Measurements from ENCODE around the gene OSER1.

OSER1 gene

DNA sequence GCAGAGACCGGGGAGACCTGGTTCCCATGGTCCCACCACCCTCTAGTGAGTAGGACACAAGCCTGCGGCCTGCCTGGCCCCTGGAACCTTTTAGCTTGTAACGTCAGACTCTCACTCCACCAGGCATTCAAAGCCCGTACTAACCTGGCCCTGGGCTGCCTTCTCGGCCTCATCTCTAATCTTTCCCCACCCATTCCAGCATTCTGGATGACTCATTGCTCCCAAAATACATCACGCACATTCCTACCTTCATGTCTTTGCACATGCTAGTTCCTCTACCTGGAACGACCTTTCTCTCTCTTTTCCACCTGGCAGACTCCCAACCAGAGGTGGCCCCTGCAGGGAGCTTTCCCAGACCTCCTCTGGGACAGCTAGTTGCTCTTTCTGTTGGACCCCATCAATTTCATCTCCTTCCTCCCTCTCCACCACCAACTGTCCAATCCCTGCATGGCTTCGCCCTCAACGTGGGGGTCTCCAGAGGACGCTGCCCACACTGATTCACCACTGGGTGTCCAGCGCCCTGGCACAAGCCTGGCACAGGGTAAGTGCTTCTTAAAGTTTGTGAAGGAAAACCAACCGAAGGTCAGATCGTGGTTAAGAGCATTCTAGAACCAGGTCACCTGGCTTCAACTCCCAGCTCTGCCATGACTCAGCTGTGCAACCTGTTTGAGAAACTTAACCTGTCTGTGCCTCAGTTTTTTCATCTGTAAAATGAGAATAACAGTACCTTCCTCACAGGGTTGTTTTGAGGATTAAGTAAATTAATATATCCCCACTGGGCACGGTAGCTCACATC, 58.8 kb downstream of the OSER1 start:
- Mint-ChIP-seq H3K4me3 (no peak overlapping the region), H3K36me3 (ENCODE audit: insufficient read depth) (peaks cover 2% of the 10 kb centered on the region), H3K27me3 (peaks cover 11 to 23% of the 10 kb centered on the region in 2 donors), H3K9me3 (no peaks in the 10 kb centered on the region), H3K4me1 (ENCODE audit: low read depth in 2 of 2) (no peaks in the 10 kb centered on the region), H3K27ac (no peak overlapping the region)
- no peak for DNase-seq
- no peak for ATAC-seq (replicated peaks)

- ATAC-seq (replicated peaks), result no peak
- Mint-ChIP-seq H3K4me3 (no peak overlapping the region), H3K4me1 (ENCODE audit: low read depth in 2 of 2) (peaks cover 0 to 3% of the 10 kb centered on the region in 2 donors), H3K27me3 (peaks cover 26 to 53% of the 10 kb centered on the region in 2 donors), H3K36me3 (ENCODE audit: insufficient read depth) (peaks cover 2% of the 10 kb centered on the region), H3K27ac (no peak overlapping the region), H3K9me3 (no peaks in the 10 kb centered on the region)
- DNase-seq, result no peak
Measured at GRCh38 chr20:44146272-44146671, 64.3 kb downstream of the OSER1 start.
